Activated B cell treated with CpG ODN at 0.5 μM for 24 hours (primary cell): ENCODE results near the gene GIPC2. TPM values are rescaled to one million over a fixed set of nuclear protein-coding genes. Genes with fewer than 3 reads are reported as not detected.
"Not testable (repeated sequence)": the region's sequence is repeated elsewhere in the genome, so short reads cannot be mapped to it uniquely, and the experiment has no call there.

Source experiments
- ATAC-seq: fragments of 200-7000 bp; cut with Tn5 transposase; one replicate; pipeline ENCODE4 v1.10.0; 2021; ENCODE audit warnings: low read depth, mild to moderate bottlenecking, moderate library complexity
- CTCF ChIA-PET: fragments of 350-600 bp; sonication (Branson Sonifier 250); formaldehyde crosslinking; loops from one replicate; lab custom pipeline; 2021; ENCODE audit warnings: antibody characterized with exemption; lab: Charles Lee
- POLR2A ChIA-PET: fragments of 350-600 bp; sonication (Branson Sonifier 250); formaldehyde crosslinking; loops from one replicate; lab custom pipeline; 2021; ENCODE audit warnings: antibody characterized with exemption; lab: Charles Lee
- DNase-seq: peaks from one replicate; pipeline ENCODE4 v3.0.0; 2022
- H3K27ac Mint-ChIP-seq: one replicate; pipeline ENCODE4 v1.8.0; 2020; ENCODE audit warnings: mixed read lengths
- H3K27me3 Mint-ChIP-seq: one replicate; pipeline ENCODE4 v1.8.0; 2021; ENCODE audit warnings: mixed read lengths
- H3K36me3 Mint-ChIP-seq: one replicate; pipeline ENCODE4 v1.8.0; 2021; ENCODE audit warnings: low read depth, mixed read lengths
- H3K4me1 Mint-ChIP-seq: one replicate; pipeline ENCODE4 v1.8.0; 2021; ENCODE audit warnings: mixed read lengths
- H3K4me3 Mint-ChIP-seq: one replicate; pipeline ENCODE4 v1.8.0; 2020; ENCODE audit warnings: mild to moderate bottlenecking, mixed read lengths
- H3K9me3 Mint-ChIP-seq: one replicate; pipeline ENCODE4 v1.8.0; 2020; ENCODE audit warnings: mixed read lengths
- intact Hi-C: fragments of 100-400 bp; cut with micrococcal nuclease; formaldehyde crosslinking; loops from one replicate; pipeline ENCODE4 v1.15.1; 2024
- total RNA-seq: library from RNA; stranded (reverse); gene quantifications from 2 replicates; pipeline ENCODE4 v1.2.3, GENCODE V29; 2022
- TF ChIP-seq, protein P1 (sequence below): fragments of 200-600 bp; IDR thresholded peaks from one replicate; pipeline ENCODE4 v1.8.0; 2022; ENCODE audit warnings: antibody characterized with exemption, mild to moderate bottlenecking

Gene GIPC2, protein sequence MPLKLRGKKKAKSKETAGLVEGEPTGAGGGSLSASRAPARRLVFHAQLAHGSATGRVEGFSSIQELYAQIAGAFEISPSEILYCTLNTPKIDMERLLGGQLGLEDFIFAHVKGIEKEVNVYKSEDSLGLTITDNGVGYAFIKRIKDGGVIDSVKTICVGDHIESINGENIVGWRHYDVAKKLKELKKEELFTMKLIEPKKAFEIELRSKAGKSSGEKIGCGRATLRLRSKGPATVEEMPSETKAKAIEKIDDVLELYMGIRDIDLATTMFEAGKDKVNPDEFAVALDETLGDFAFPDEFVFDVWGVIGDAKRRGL
- not detected in 2 replicates for total RNA-seq

DNA sequence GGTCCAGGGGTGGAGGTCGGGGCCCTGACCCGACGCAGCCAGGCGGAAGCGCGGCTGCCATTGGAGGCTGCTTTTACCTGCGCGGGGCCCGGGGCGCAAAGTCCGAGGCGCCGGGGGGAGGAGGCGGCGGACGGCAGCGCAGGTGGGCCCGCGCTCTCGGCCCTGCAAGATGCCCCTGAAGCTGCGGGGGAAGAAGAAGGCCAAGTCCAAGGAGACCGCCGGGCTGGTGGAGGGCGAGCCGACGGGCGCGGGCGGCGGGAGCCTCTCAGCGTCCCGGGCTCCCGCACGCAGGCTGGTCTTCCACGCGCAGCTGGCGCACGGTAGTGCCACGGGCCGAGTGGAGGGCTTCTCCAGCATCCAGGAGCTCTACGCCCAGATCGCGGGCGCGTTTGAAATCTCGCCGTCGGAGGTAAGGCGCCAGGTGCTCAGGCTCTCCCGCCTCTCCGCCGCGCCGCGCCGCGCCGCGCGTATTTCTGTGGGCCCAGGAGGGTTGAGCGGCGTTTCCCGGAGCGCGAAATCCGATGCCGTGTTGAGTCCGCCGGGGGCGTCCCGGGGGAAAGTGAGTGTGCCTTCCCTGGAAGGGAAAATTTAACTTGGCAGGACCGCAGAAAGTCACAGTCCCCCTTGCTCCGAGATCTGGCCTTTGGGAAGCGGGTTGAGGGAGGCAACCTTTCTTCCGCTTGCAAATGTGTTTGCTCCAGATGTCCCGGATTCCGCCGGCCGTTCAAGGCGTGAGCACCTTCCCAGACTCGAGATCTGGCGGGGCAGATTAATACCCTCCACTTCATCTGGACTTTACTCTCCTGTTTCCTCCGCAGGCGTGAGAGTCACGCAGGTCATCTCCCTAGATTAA, at the start of gene GIPC2:
Gene GIPC2 (plus strand): TSS at position 41 of the 853 bp plus-strand sequence. CDS start 129 bp downstream, at position 170.
- intact Hi-C loops: no loop called here
- peak within 1 kb of the TSS; percentile 82 for H3K4me3 Mint-ChIP-seq
- peaks cover 16% of the 10 kb centered on the region for H3K4me1 Mint-ChIP-seq
- peak; percentile 31 for ATAC-seq
- peaks cover 41% of the 10 kb centered on the region for H3K27me3 Mint-ChIP-seq
- ChIA-PET CTCF (no interaction called here), POLR2A (interaction anchor here (1.0 kb wide), 1 partner anchor 42 kb away, joined by 4 read pairs; the partner anchor contains the start of gene DNAJB4)
- no peaks in the 10 kb centered on the region for H3K36me3 Mint-ChIP-seq
- peak; percentile 25 for DNase-seq
- H3K9me3 Mint-ChIP-seq: no peaks in the 10 kb centered on the region
- TF ChIP-seq, protein P1, sequence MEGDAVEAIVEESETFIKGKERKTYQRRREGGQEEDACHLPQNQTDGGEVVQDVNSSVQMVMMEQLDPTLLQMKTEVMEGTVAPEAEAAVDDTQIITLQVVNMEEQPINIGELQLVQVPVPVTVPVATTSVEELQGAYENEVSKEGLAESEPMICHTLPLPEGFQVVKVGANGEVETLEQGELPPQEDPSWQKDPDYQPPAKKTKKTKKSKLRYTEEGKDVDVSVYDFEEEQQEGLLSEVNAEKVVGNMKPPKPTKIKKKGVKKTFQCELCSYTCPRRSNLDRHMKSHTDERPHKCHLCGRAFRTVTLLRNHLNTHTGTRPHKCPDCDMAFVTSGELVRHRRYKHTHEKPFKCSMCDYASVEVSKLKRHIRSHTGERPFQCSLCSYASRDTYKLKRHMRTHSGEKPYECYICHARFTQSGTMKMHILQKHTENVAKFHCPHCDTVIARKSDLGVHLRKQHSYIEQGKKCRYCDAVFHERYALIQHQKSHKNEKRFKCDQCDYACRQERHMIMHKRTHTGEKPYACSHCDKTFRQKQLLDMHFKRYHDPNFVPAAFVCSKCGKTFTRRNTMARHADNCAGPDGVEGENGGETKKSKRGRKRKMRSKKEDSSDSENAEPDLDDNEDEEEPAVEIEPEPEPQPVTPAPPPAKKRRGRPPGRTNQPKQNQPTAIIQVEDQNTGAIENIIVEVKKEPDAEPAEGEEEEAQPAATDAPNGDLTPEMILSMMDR: no peak
- H3K27ac Mint-ChIP-seq: no peak within 1 kb of the TSS

GRCh38 chr1:77996734-77997133, 49.0 kb upstream of the GIPC2 start:
- H3K27ac Mint-ChIP-seq: no peak overlapping the region
- ChIA-PET POLR2A (interaction anchor here (1.2 kb wide), 1 partner anchor 8 kb away, joined by 3 read pairs; the partner anchor contains the start of gene DNAJB4), CTCF (no interaction called here)
- intact Hi-C loops: no loop called here
- H3K36me3 Mint-ChIP-seq: peaks cover 11% of the 10 kb centered on the region
- ATAC-seq (no peak), DNase-seq (no peak)
- TF ChIP-seq, protein P1: no peak
- no peak overlapping the region for H3K4me3 Mint-ChIP-seq
- H3K27me3 Mint-ChIP-seq: no peaks in the 10 kb centered on the region
- H3K4me1 Mint-ChIP-seq: peaks cover 6% of the 10 kb centered on the region
- no peaks in the 10 kb centered on the region for H3K9me3 Mint-ChIP-seq

DNA sequence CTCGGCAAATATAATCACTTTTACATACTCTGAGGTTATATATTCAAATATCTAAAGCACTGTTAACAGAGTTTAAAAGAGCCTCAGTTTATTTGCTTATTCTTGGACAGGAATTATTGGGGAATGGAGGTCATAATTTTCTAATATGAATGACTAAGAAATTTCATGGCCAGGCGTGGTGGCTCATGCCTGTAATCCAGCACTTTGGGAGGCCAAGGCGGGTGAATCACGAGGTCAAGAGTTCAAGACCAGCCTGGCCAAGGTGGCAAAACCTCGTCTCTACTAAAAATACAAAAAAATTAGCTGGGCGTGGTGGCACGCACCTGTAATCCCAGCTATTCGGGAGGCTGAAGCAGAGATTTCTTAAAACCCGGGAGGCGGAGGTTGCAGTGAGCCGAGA, 45.2 kb upstream of the GIPC2 start:
- H3K4me3 Mint-ChIP-seq, H3K27ac Mint-ChIP-seq, CTCF ChIA-PET, DNase-seq, ATAC-seq, H3K9me3 Mint-ChIP-seq, H3K27me3 Mint-ChIP-seq: not testable (repeated sequence)
- Mint-ChIP-seq H3K36me3 (peaks cover 13% of the 10 kb centered on the region), H3K4me1 (peaks cover 30% of the 10 kb centered on the region)
- intact Hi-C loops: loop anchor here (10.0 kb wide), 2 partner anchors 786 to 1926 kb away; partner anchors contain the start of genes PIGK and ST6GALNAC3
- POLR2A ChIA-PET: interaction anchor here (2.3 to 7.2 kb wide), 2 partner anchors 22 to 318 kb away, joined by 7 to 355 read pairs; partner anchors contain the start of genes FUBP1 and ZZZ3

- peak overlapping the region; percentile 35 for H3K4me3 Mint-ChIP-seq
- ChIA-PET CTCF (interaction anchor here (1.1 kb wide), 1 partner anchor 111 kb away, joined by 3 read pairs; no protein-coding TSS in a partner anchor), POLR2A (interaction anchor here (1.4 to 7.2 kb wide), 8 partner anchors 8 to 321 kb away, joined by 4 to 355 read pairs (median 8); partner anchors contain the start of genes FUBP1, GIPC2 and ZZZ3)
- peaks cover 47% of the 10 kb centered on the region for H3K4me1 Mint-ChIP-seq
- DNase-seq (no peak), ATAC-seq (no peak)
- H3K36me3 Mint-ChIP-seq: peaks cover 7% of the 10 kb centered on the region
- peak overlapping the region; percentile 42 for H3K27ac Mint-ChIP-seq
- peaks cover 2% of the 10 kb centered on the region for H3K27me3 Mint-ChIP-seq
- H3K9me3 Mint-ChIP-seq: no peaks in the 10 kb centered on the region
- intact Hi-C loops: loop anchor here (10.0 kb wide), 2 partner anchors 788 to 1928 kb away; partner anchors contain the start of genes PIGK and ST6GALNAC3
- TF ChIP-seq, protein P1: no peak
These were observed 42.6 kb upstream of the GIPC2 start for GRCh38 chr1:78003070-78003746.
